GM12892 (cell line): Measurements from ENCODE around the gene URAD.

Experiments used
- DNase-seq: peaks from one replicate; pipeline ENCODE4 v3.0.0; 2011; ENCODE audit not compliant: insufficient read length
- FAIRE-seq: peaks from 2 replicates; lab custom pipeline; 2011; peaks lifted over from hg19 to GRCh38; lab: Jason Lieb, UNC
- POLR2A ChIP-seq: IDR thresholded peaks from 2 replicates; pipeline ENCODE4 v1.6.1; 2011; ENCODE audit warnings: low read depth, low read length, control low read depth
- POLR2AphosphoS5 ChIP-seq: IDR thresholded peaks from 2 replicates; pipeline ENCODE4 v1.6.1; 2011; ENCODE audit warnings: low read depth, low read length, control low read depth
- TAF1 ChIP-seq: IDR thresholded peaks from 2 replicates; pipeline ENCODE4 v1.6.1; 2011; ENCODE audit warnings: low read depth, mild to moderate bottlenecking, control low read depth, low read length, borderline replicate concordance

Gene URAD

GRCh38 chr13:27928805-27929753 is 59.4 kb downstream of the URAD start:
- DNase-seq, result no peak
- no peak for FAIRE-seq
- TF ChIP-seq POLR2A, result no peak

GRCh38 chr13:27928353-27928804 is 60.1 kb downstream of the URAD start:
- DNase-seq, result no peak
- FAIRE-seq, result no peak
- TF ChIP-seq TAF1 (no peak), POLR2AphosphoS5 (no peak), POLR2A (no peak)
